ENCODE data around the gene CELSR1.

The CELSR1 gene

DNA sequence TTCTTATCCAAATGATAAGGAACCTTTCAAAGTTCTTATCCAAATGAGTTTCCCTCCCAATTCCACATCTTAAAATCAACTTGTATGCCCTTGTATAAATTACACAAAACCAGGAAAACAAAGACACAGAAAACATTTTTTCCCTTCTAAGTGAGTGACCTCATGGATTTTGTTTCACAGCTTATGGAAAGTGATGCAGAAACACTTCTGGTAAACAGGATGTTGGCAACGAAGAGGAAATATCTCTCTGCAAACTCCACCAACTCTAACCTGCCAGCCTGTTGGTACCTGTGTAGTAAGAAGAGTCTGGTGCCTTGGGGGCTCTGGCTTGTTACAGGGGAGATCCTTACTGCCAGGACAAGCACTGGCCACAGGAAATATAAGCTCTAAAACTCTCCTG lies 57.0 kb downstream of the CELSR1 start:
- H3K4me3 ChIP-seq (replicated peaks; ENCODE audit: low read depth, low read length) = no peak overlapping the region
- no peak for DNase-seq (ENCODE audit: extremely low read depth, low read depth)
- no peak for TF ChIP-seq CTCF (IDR thresholded peaks at IDR 0.05; ENCODE audit: low read depth, low read length, missing control alignments)

DNA sequence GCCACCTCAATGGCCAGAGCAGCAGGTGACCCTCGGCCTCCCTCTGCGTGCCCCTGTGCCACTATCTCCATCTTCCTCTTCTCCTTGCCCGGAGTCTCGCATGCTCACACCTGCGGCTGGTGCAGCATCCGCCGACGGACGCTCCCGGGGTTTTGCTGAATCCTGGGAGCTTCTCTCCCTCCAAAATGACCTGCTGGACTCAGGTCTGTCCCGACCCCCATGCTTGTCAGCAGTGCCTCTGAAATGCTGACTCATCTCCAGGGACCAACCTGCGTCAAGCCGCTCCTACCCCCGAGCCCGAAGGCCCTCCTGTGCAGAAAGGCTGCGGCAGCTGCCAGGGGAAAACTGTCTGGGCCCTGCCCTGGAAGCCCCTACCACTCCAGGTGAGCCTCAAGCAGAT lies 58.4 kb downstream of the CELSR1 start:
- DNase-seq (ENCODE audit: extremely low read depth, low read depth) = no peak
- TF ChIP-seq CTCF (IDR thresholded peaks at IDR 0.05; ENCODE audit: low read depth, low read length, missing control alignments) = no peak
- no peak overlapping the region for H3K4me3 ChIP-seq (replicated peaks; ENCODE audit: low read depth, low read length)

GRCh38 chr22:46478083-46478551 lies 59.3 kb downstream of the CELSR1 start:
- TF ChIP-seq CTCF (IDR thresholded peaks at IDR 0.05; ENCODE audit: low read depth, low read length, missing control alignments) = no peak
- no peak overlapping the region for H3K4me3 ChIP-seq (replicated peaks; ENCODE audit: low read depth, low read length)
- no peak for DNase-seq (ENCODE audit: extremely low read depth, low read depth)

DNA sequence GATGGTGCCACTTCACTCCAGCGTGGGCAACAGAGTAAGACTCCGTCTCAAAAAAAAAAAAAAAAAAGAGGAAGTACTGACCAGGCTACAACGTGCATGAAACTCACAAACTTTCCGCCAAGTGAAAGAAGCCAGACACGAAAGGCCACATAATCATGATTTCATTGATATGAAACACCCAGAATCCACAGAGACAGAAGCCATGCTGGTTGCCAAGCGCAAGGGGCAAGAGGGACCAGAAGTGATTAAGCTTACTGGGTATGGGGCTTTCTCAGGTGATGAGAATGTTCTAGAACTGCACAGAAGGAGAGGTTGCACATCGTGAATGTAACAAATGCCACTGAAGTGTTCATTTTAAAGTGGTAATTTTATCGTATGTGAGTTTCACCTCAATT lies 60.9 kb downstream of the CELSR1 start:
- no peak overlapping the region for H3K4me3 ChIP-seq (replicated peaks; ENCODE audit: low read depth, low read length)
- no peak for TF ChIP-seq CTCF (IDR thresholded peaks at IDR 0.05; ENCODE audit: low read depth, low read length, missing control alignments)
- DNase-seq (ENCODE audit: extremely low read depth, low read depth) = no peak

DNA sequence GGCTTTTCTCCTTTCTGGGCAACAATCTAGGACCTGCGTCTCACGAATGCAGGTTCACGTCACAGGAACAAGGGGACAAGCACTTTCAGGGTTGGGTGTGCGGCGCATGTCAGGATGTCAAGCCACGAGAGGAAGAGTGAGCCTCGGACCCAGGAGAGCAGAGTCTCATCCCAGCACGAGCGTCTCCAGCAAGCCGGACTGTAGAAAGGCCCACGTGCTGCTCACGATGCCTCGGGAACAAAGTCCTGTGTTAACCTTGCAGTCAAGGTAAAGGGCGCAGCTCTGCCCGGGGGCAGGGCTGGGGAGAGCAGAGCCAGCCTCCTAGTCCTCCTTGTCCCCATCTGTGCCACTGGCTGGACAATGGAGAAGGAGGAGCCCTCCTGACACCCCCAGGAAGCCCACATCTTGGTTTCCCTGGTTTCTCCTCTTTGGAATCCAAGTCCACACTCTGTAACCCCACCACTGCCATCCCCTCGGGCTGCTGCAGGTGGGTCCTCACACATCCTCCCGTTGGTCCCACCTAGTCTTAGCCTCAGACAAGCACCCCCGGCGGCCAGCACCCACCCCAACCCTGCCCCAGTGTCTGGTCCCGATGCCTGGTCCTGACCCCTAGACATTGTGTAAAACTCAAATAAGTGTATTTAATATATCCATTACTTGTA lies 63.4 kb downstream of the CELSR1 start:
- no peak for TF ChIP-seq CTCF (IDR thresholded peaks at IDR 0.05; ENCODE audit: low read depth, low read length, missing control alignments)
- DNase-seq (ENCODE audit: extremely low read depth, low read depth) = no peak
- no peak overlapping the region for H3K4me3 ChIP-seq (replicated peaks; ENCODE audit: low read depth, low read length)

DNA sequence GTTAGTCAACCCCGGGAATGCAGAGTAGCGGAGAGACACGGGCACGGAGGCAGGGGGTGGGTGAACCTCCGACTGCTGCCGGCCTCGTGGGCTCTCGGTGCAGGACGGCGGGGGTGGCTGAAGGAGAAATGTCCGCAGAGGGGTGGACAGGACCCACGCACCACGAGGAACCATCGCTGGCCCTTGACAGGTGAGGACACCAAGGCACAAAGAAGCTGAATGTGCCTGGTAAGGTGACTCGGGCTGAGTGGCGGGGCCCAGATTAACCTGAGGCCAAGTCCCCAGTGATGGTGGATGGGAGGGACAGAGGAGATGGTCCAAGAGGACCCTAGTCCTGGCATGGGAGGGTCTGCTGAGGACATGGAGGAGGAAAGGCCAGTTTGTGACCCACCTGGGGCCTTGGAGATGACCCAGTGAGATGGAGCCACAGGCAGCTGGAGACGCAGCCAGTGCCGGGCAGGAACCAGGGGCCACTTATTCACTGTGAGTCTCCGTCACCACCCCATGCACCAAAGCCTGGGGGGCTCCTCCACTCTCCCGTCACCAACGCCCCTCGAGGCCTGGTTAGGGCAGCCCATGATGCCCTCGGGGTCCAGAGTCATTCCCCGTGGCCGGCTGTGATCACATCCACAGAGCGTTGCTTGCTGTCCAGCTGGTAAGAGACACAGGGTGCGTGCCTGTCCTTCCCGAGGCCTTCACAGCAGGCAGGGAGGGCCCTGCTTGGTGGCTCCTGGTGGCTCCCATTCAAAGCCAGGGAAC lies 64.2 kb downstream of the CELSR1 start:
- H3K4me3 ChIP-seq (replicated peaks; ENCODE audit: low read depth, low read length) = no peak overlapping the region
- TF ChIP-seq CTCF (IDR thresholded peaks at IDR 0.05; ENCODE audit: low read depth, low read length, missing control alignments) = no peak
- no peak for DNase-seq (ENCODE audit: extremely low read depth, low read depth)
